NCI-H2196 treated with DMSO at 0.1 percent for 48 hours (cell line): ENCODE data around the gene USP9X.
"Not testable (repeated sequence)": the region's sequence is repeated elsewhere in the genome, so short reads cannot be mapped to it uniquely, and the experiment has no call there.

Source experiments
- DNase-seq: peaks from one replicate; lab custom pipeline; 2025; ENCODE audit not compliant: unreplicated experiment; lab: John Stamatoyannopoulos, UW

USP9X gene

GRCh38 chrX:41276661-41277506 lies 191.6 kb downstream of the USP9X start:
- no peak for DNase-seq

- DNase-seq = not testable (repeated sequence)
These were observed 197.1 kb downstream of the USP9X start for GRCh38 chrX:41282307-41282706.

- not testable (repeated sequence) for DNase-seq
These were observed 200.7 kb downstream of the USP9X start for GRCh38 chrX:41285928-41286327.
